SU-DHL-6 (cell line): ENCODE measurements around the gene SMARCAL1.

Source experiments
- CTCF ChIP-seq: fragments of 200-600 bp; sonication (generic); IDR thresholded peaks from one replicate; pipeline ENCODE4 v1.5.1; 2017; ENCODE audit warnings: antibody characterized with exemption, mild to moderate bottlenecking, low read length, moderate library complexity; ENCODE audit not compliant: insufficient read depth, poor library complexity, severe bottlenecking
- EZH2phosphoT487 ChIP-seq: fragments of 200-600 bp; sonication (generic), shearing (Covaris generic); conservative IDR thresholded peaks from 2 replicates; pipeline ENCODE4 v1.6.1; 2018; ENCODE audit warnings: mild to moderate bottlenecking, antibody characterized with exemption, low read length, moderate library complexity, mixed read lengths

GRCh38 chr2:216366777-216367471 is 45.4 kb upstream of the SMARCAL1 start:
- TF ChIP-seq CTCF (no peak), EZH2phosphoT487 (no peak)
